NT2/D1 (cell line): Measurements from ENCODE around the gene UQCC2.

Experiments used
- DNase-seq: peaks from one replicate; pipeline ENCODE4 v3.0.0-alpha.2; 2011; ENCODE audit warnings: low read depth, low spot score
- H3K27me3 ChIP-seq: 2 replicates; pipeline ENCODE4 v1.6.0; 2011; ENCODE audit warnings: mild to moderate bottlenecking; ENCODE audit not compliant: insufficient read length, insufficient read depth
- H3K36me3 ChIP-seq: 2 replicates; pipeline ENCODE4 v1.6.1; 2011; ENCODE audit warnings: mild to moderate bottlenecking, low read length, mixed read lengths; ENCODE audit not compliant: insufficient read depth, insufficient read length
- H3K4me1 ChIP-seq: 2 replicates; pipeline ENCODE4 v1.5.1; 2011; ENCODE audit not compliant: insufficient read depth, insufficient read length
- H3K4me3 ChIP-seq: 2 replicates; pipeline ENCODE4 v1.5.1; 2011; ENCODE audit warnings: low read depth; ENCODE audit not compliant: insufficient read length
- H3K9ac ChIP-seq: 2 replicates; pipeline ENCODE4 v1.6.0; 2011; ENCODE audit warnings: low read depth; ENCODE audit not compliant: insufficient read length
- H3K9me3 ChIP-seq: 2 replicates; pipeline ENCODE4 v1.5.1; 2011; ENCODE audit warnings: mild to moderate bottlenecking, low read length; ENCODE audit not compliant: insufficient read depth
- SUZ12 ChIP-seq: IDR thresholded peaks from 2 replicates; pipeline ENCODE4 v1.6.1; 2011; ENCODE audit not compliant: insufficient read length, insufficient read depth; ENCODE audit errors: extremely low read depth
- YY1 ChIP-seq: IDR thresholded peaks from 2 replicates; pipeline ENCODE4 v1.6.1; 2011; ENCODE audit not compliant: insufficient read length, insufficient read depth
- ZNF274 ChIP-seq: IDR thresholded peaks from 2 replicates; pipeline ENCODE4 v1.6.1; 2011; ENCODE audit warnings: mild to moderate bottlenecking, low read depth, low read length

Gene UQCC2

DNA sequence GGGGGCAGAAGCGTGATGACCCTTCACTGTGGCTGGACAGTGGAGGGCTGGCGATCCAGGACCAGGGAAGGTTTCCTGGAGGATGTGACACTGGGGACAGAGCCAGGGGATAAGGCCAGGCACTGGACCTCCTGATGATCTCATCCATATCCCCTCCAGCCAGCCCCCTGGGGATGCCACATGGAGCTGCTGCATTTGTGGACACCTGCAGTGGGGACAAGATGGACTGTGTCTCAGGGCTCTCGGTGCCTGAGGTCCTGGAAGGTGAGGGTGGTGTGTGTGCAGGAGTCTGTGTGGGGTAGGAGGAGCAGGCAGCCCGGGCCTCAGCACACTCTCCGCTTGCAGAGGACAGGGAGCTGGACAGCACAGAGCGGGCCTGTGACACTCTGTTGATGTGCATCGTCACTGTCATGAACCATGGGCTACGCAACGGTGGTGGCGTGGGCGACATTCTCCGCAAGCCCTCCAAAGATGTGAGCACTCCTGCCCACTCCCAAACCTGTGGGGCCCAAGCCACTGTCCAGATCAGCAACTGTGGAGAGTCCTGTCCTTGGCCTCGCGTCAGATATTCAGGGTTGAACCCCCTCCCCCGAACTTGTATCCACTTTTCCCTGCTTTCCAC lies 19.9 kb downstream of the UQCC2 start:
- no peaks in the 10 kb centered on the region for H3K27me3 ChIP-seq
- peaks cover 59% of the 10 kb centered on the region for H3K36me3 ChIP-seq
- peaks cover 11% of the 10 kb centered on the region for H3K4me1 ChIP-seq
- no peak for TF ChIP-seq SUZ12
- TF ChIP-seq ZNF274: no peak
- TF ChIP-seq YY1: no peak
- no peaks in the 10 kb centered on the region for H3K9me3 ChIP-seq
- H3K4me3 ChIP-seq: no peak overlapping the region
- no peak for DNase-seq
- H3K9ac ChIP-seq: peak overlapping the region; percentile 42

DNA sequence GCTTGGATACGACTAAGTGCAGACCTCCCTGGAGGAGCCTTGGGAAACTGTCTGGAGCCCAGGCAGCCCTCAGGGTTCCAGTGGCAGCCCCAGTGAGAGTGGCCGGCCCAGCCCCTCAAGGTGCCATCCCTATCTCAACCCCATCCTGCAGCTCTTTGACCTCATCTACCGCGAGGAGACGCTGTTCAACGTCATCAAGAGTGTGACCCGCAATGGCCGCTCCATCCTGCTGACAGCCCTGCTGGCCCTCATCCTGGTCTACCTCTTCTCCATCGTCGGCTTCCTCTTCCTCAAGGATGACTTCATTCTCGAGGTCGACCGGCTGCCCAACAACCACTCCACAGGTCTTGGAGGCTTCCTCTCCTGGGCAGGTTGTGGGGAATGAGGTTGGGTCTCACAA lies 20.7 kb downstream of the UQCC2 start:
- no peaks in the 10 kb centered on the region for H3K9me3 ChIP-seq
- peaks cover 56% of the 10 kb centered on the region for H3K36me3 ChIP-seq
- H3K4me1 ChIP-seq: peaks cover 11% of the 10 kb centered on the region
- no peak overlapping the region for H3K4me3 ChIP-seq
- no peaks in the 10 kb centered on the region for H3K27me3 ChIP-seq
- no peak overlapping the region for H3K9ac ChIP-seq
- no peak for DNase-seq
- no peak for TF ChIP-seq YY1
- no peak for TF ChIP-seq ZNF274
- no peak for TF ChIP-seq SUZ12

DNA sequence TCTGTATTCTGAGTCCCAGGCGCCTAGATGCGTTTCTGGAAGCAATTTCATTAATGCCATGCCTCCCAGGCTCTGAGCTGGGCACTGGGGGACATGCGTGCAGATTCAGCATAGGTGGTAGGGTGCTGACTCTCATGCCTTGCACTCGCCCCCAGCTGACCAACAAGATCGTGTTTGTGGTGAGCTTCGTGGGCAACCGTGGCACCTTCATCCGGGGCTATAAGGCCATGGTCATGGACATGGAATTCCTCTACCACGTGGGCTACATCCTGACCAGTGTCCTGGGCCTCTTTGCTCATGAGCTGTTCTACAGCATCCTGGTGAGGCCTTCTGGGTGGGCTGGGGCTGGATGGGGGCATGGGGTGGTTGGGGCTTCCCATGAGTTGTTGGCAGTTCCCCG lies 21.6 kb downstream of the UQCC2 start:
- Histone ChIP-seq H3K27me3 (no peaks in the 10 kb centered on the region), H3K9me3 (no peaks in the 10 kb centered on the region), H3K4me1 (peaks cover 9% of the 10 kb centered on the region), H3K36me3 (peaks cover 48% of the 10 kb centered on the region), H3K4me3 (no peak overlapping the region), H3K9ac (no peak overlapping the region)
- no peak for DNase-seq
- TF ChIP-seq ZNF274: no peak
- TF ChIP-seq YY1: no peak
- no peak for TF ChIP-seq SUZ12

DNA sequence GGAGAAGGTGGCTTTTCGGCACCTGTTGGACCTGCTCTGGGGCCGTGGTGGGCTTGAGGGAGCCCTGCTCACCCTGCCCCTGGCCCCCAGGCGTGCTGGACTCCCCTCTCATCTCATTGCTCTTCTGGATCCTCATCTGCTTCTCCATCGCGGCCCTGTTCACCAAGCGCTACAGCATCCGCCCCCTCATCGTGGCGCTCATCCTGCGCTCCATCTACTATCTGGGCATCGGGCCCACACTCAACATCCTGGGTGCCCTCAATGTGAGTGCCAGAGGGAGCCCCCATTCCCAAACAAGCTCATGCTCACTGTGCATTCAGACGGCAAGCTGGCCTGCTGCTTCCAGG lies 22.4 kb downstream of the UQCC2 start:
- DNase-seq: no peak
- TF ChIP-seq SUZ12: no peak
- TF ChIP-seq ZNF274: no peak
- no peak for TF ChIP-seq YY1
- peaks cover 8% of the 10 kb centered on the region for H3K4me1 ChIP-seq
- H3K9ac ChIP-seq: no peak overlapping the region
- no peaks in the 10 kb centered on the region for H3K27me3 ChIP-seq
- no peak overlapping the region for H3K4me3 ChIP-seq
- H3K36me3 ChIP-seq: peaks cover 47% of the 10 kb centered on the region
- H3K9me3 ChIP-seq: no peaks in the 10 kb centered on the region

DNA sequence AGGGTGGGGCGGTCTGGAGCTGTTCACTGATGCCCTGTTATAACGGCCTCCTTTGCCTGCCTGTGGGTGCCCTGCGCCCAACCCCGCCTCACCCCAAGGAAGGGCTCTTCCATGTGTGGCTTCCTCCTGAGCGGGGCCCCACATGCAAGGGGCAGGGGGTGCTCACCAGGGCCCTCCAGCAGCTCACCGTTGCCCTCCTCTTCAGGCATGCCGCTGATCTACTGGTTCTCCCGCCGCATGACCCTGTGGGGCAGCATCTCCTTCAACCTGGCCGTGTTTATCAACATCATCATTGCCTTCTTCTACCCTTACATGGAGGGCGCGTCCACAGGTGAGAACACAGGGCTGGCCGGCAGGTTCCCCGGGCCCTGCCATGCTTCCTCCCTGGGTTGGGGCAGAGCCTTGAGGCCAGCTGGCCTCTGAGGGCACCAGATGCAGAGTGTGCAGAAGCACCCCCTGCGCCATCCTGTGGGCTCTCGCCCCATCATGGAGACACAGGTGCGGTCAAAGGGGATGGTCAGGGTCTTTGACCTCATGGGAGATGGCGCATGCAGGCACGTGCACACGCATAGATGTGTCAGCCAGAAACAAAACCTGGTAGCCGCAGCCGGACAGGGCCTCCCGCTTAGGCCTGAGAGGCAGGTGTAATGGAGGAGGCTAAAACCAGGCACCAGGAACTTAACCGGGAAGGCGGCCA lies 22.9 kb downstream of the UQCC2 start:
- no peak overlapping the region for H3K9ac ChIP-seq
- no peak overlapping the region for H3K4me3 ChIP-seq
- peaks cover 42% of the 10 kb centered on the region for H3K36me3 ChIP-seq
- H3K27me3 ChIP-seq: no peaks in the 10 kb centered on the region
- H3K4me1 ChIP-seq: peaks cover 8% of the 10 kb centered on the region
- no peak for DNase-seq
- TF ChIP-seq YY1: no peak
- no peak for TF ChIP-seq ZNF274
- no peak for TF ChIP-seq SUZ12
- H3K9me3 ChIP-seq: no peaks in the 10 kb centered on the region

DNA sequence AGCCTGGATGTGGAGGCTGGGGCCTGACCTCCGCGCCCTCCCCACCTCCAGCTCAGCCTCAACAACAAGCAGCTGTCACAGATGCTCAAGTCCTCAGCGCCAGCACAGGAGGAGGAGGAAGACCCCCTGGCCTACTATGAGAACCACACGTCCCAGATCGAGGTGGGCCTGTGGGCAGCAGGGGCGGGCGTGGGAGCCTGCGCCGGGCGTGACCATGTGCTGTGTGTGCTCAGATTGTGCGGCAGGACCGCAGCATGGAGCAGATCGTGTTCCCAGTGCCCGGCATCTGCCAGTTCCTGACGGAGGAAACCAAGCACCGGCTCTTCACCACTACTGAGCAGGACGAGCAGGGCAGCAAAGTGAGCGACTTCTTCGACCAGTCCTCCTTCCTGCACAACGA lies 23.5 kb downstream of the UQCC2 start:
- Histone ChIP-seq H3K9me3 (no peaks in the 10 kb centered on the region), H3K4me1 (peaks cover 8% of the 10 kb centered on the region), H3K9ac (no peak overlapping the region), H3K27me3 (no peaks in the 10 kb centered on the region), H3K36me3 (peaks cover 36% of the 10 kb centered on the region), H3K4me3 (no peak overlapping the region)
- no peak for TF ChIP-seq ZNF274
- TF ChIP-seq SUZ12: no peak
- no peak for TF ChIP-seq YY1
- no peak for DNase-seq

DNA sequence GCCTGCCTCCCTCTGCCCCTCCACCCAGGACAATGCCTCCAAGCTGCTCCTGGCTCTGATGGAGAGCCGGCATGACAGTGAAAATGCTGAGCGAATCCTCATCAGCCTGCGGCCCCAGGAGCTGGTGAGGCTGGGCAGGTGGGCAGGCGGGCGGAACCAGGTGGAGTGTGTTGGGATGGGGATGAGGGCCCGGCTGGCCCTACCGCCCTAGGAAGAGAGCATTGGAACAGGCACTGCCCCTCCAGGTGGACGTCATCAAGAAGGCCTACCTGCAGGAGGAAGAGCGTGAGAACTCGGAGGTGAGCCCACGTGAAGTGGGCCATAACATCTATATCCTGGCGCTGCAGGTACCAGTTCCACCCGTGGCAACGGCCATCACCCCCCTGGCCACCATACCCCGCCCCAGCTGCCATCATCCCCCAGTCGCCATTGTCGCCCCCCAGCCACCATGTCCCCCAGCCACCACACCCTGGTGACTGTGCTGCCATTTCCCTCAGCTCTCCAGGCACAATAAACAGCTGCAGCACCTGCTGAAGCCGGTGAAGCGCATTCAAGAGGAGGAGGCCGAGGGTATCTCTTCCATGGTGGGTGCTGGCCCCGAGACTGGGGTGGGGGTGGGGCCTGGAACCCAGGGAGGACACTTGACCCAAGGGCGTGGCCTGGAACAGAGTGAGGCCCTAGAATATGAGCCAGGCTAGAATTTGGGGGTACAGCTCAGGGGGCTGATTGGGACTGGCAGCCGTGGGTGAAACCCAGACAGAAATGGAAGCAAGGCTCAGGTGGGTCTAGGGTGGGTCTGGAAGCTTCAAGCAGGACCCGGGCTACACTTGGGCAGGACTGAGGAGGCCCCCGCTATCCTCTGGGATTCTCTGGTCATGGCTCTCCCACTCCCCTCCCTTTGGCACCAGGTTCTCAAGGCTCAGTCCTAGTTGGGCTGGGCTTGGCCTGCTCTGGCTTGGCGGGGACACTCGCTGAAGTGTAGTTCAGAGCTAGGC lies 24.2 kb downstream of the UQCC2 start:
- Histone ChIP-seq H3K36me3 (peaks cover 33% of the 10 kb centered on the region), H3K27me3 (no peaks in the 10 kb centered on the region), H3K4me1 (peaks cover 8% of the 10 kb centered on the region), H3K4me3 (no peak overlapping the region), H3K9ac (no peak overlapping the region), H3K9me3 (no peaks in the 10 kb centered on the region)
- TF ChIP-seq YY1: no peak
- no peak for TF ChIP-seq SUZ12
- no peak for TF ChIP-seq ZNF274
- DNase-seq: no peak
